Measurements from ENCODE around the gene COL4A4.

Gene COL4A4

DNA sequence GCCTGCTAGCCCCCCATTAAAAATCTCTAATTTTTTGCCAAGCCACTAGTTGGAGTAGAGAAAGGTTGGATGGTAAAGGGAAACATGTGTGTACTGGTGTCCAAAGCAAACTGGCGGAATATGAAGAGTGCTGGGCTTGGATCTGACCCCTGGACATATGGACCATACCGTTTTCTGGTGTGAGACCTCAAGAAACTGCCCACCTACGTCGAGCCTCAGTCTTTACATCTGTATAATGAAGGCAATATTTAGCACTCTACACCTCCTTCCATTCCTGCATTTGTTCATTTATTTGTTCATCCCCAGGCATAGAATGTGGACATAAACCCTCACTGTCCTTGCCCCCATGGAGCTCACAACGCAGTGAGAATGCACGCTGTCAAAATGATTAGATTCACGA, 185.7 kb downstream of the COL4A4 start:
- DNase-seq: no peak

DNA sequence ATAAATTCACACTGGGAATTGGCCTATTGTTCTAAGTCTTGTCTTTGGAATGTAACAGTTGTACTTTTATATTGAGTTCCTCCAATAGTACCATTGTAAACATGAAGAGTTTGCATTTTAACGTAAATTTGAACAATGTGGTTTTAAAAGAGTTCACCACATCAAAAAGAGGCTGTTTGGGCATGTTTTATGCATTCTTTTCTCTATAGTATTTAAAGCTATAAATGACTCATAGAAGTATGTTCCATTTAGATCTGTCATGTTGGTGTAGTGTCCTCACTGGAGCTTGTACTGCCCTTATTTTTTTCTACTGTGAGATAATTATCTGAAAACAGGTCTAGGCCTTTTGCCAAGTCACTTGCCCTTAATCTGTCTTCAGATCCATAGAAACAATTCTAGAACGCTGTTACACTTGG, 186.2 kb downstream of the COL4A4 start:
- peak; percentile 9 to 24 for DNase-seq

DNA sequence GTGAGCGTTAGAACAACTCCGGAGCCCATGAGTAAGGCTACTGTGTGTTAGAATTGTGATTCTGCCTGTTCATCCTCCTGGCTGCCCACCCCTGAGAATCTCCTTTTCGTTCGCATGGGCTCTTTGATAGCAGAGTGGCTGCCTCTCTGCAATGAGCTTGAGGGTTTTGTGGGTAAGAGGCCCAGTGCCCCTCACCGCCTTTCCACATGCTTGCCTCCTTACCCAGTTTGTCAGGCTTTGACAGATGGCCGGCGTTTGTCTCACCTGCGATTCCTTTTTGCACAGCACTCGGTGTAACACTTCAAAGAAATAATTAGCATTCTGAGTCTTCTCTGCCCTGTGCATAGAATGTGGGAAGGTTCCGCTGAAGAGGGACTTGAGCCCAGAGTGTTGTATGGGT, 190.2 kb downstream of the COL4A4 start:
- DNase-seq: no peak

DNA sequence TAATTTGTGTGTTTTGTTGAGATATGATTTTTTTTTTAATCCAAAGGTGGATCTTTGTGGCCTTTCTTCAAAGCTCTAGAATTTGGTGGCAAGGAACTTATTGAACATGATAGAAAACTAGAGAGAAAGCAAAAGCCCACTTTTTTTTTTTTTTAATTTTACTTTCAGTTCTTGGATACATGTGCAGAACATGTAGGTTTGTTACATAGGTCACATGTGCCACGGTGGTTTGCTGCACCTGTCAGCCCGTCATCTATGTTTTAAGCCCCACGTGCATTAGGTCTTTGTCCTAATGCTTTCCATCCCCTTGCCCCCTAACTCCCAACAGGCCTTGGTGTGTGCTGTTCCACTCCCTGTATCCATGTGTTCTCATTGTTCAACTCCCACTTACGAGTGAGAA, 192.2 kb downstream of the COL4A4 start:
- no peak for DNase-seq

DNA sequence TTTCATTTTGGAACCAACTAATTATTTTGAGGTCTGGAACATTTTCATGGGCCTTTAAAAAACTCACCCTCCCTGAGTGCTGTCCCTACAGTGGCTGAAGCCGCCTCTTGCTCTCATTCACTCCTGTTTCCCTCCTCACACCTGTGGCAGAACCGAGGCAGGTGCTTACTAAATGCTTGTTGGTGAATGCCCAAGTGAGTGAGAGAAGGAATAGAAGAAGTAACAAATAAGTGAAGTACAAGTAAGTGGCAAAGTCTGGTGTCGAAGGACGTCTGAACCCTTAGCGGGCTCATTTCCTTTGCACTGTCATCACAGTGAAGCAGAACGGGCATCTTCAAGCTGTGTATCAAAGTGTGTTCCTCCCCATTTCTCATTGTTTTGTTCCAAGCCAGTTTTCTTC, 192.9 kb downstream of the COL4A4 start:
- DNase-seq: no peak

DNA sequence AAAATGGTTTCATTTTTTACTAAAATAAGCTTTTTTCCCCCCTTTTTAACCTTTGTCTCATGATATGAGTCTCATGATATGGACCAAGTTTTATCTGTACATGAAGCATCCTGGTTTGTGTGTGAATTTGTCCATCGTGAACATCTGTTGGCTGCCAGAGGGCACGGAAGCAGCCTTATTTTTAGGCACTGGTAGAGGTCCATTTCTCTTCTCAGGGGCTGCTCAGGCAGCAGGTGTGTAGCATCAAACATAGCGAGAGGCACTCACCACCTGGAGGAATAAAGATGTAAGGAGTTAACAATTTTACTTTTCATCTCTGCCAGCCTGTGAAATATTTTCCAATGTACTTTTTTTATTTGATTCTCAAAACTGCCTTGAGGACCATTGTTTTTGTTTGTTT, 193.6 kb downstream of the COL4A4 start:
- DNase-seq: no peak

DNA sequence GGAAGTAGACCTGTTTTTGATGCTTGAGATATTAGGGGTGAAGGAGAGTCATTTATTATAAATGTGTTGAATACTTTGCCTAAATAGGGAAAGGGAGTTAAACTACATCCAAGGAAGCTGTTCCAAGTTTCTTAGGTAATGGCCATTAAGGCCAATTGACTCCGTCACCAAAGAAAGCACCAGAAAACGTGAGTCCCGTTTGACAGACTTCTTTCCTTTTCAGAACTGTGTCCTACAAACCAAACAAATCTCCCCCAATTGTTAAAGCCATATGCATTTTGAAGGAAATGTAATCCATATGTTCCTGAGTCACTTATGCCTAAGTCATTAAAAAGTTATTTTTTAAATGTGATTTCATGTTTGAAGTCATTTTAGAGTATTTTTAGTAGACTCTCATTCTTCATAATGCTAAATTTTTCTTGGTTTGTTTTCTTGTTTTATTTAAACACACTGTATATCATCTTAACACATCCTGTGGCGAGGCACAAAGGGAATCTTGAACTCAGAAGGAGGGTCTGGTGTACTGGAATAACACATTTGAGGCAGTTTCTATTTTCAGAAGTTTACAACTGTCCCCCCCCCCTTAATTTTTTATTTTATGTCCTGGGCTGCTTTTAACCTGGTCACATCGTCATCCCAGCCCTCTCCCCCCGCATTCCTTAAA, 194.5 kb downstream of the COL4A4 start:
- DNase-seq: no peak

DNA sequence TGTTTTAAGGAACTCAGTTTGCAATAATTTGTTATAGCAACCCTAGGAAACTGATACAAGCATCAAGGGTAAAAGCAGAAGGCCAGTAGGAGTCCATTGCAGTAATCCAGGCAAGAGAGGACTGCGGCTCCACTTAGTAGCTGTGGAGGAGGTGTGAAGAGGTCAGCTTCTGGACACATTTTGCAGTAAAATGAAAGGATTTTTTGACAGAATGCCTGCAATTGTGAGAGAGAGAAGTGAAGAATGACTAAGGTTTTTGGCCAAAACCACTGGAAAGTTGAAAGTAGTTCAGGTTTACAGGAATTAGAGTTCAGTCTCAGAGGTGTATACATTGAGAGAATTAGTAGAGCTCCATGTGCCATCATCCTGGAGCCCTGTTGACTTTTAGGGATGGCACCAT, 198.6 kb downstream of the COL4A4 start:
- no peak for DNase-seq

DNA sequence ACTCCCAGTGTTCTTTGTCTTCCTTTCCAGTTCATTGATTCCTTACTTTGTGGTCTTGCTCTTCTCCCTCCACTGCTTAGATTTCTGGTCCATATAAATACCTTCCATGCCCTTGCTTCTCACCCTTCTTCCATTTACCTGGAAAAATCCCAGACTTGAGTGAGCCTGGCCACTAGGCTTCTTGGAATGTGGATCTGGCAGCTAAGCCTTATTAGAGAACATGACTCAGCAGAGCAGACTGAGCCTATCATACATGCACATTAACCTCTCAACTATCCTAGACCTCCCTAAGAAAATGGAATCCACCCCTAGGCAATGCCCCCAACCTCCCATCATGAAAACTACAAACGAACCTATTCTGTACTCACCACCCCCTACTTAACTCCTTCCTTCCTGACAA, 200.5 kb downstream of the COL4A4 start:
- no peak for DNase-seq

DNA sequence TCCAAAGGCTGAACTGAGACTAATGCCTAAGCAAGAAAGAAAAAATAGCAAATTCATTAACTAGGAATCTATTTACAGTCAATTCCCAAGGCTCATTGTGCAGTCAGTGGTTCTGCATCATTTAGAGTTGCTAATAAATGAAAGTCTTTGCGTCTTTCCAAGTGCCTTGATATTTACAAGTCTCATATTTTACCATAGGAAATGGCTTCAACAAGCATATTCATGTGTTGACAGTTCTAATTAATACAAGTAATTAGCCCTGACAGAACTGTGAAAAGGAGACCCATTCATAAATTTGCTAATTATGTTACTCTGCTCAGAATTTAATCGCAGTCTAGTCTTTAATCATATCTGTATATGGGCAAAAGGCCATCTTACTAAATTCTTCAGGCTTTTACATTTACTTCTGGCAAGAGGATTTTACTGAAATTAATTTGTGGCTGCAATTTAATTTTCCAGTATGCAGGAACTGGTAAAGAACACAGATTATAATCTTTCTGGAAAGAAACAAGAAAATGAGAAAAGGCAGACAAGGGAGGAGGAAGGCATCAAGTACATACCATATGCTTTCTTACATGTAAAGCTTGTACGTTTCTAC, 201.7 kb downstream of the COL4A4 start:
- no peak for DNase-seq

DNA sequence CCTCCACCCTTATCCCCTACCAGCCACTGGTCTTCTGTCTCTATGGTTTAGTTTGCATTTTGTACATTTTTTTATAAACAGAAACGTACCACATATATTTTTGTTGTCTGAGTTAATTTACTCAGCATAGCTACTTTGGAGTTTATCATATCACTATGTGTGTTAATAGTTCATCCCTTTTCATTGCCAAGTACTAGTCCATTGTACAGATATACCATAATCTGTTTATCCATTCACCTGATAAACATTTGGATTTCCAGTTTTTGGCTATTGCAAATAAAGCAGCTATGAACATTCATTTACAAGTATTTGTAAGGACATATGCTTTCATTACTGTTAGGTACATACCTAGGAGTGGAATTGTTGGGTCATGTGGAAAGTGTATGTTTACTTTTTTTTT, 204.6 kb downstream of the COL4A4 start:
- DNase-seq: no peak

DNA sequence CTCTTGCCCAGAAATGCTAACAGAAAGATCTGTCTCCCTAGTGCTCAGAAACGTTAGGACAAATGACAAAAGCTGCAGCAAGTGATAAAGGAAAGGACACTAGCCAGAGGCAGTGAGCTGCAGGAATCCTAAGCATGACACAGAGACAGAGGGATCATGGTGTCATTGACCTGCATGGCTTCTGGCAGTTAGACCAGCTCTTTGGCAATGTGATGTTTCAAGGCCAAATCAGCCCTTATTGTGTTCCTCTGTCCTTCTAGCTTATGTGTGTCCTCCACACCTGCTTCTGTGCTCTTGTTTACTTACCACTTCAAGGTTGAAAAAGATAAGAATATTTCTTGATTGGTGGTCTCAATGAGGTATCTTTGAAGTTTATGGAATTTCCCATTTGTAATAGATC, 207.3 kb downstream of the COL4A4 start:
- no peak for DNase-seq

DNA sequence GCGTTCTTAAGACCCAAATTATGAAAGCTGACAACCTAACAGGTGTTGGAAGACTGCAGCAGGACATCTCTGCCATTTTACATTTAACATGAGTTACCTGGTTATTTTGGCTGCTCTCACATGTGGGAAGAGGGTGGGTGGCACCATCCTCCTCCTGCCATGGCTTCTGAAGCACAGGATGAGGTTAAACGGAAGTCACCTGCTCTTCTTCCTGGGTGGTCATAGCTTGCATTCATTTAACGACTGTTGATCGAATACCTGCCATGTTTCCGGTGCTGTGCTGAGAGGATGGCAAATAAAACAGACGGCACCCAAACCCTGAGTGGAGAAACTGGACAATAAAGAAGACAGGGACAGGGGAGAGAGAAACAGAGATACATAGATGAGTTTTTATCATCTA, 210.2 kb downstream of the COL4A4 start:
- no peak for DNase-seq

DNA sequence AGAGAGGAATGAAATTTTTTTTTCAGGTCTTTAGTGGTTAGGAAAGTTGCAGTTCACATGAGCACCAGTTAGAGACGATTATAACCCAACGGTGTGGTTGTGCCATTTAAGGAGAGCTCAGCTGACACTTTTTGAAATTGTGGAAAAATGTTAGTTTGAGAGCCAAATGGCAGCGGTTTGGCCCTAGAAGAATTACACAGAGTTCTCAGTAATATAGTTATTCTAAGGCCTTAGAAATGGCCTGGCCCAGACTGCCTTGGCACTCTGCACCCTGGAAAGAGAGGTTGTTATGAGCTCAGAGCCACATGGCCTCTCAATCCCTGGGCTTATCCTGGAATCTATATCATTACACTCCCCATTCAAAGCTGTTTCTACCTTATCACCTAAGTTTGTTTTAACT, 210.8 kb downstream of the COL4A4 start:
- no peak for DNase-seq
